Right atrium auricular region (tissue), 2 donors: Measurements from ENCODE around the gene PRCP. TPM values are rescaled to one million over a fixed set of nuclear protein-coding genes. Genes with fewer than 3 reads are reported as not detected.
A peak's percentile ranks its signal among the peaks of the same experiment; 100 is the strongest.

ENCODE experiments used
- DNase-seq: peaks from one replicate; pipeline ENCODE4 v3.0.0-alpha.2; 2019; ENCODE audit warnings: low spot score
- H3K27ac ChIP-seq, 2 donors: fragments of 200-600 bp; sonication (generic); 1 replicate in 1 of 2; 2 replicates in 1 of 2; pipeline ENCODE4 v1.5.1; 2016 to 2019
- H3K27me3 ChIP-seq, 2 donors: fragments of 200-600 bp; sonication (generic); one replicate each; pipeline versions ENCODE4 v1.5.1 to v1.6.0; 2017 to 2019
- H3K36me3 ChIP-seq: fragments of 200-600 bp; sonication (generic); one replicate; pipeline ENCODE4 v1.5.1; 2016
- H3K4me1 ChIP-seq, 2 donors: fragments of 200-600 bp; sonication (generic); one replicate each; pipeline versions ENCODE4 v1.5.1 to v1.6.0; 2017 to 2019
- H3K4me3 ChIP-seq, 2 donors: fragments of 200-600 bp; sonication (generic); 1 replicate in 1 of 2; 2 replicates in 1 of 2; pipeline ENCODE4 v1.5.1; 2017 to 2019; ENCODE audit warnings: mild to moderate bottlenecking in 1 of 2, moderate library complexity in 1 of 2
- H3K9me3 ChIP-seq, 2 donors: fragments of 200-600 bp; sonication (generic); one replicate each; pipeline ENCODE4 v1.5.1; 2019
- CTCF ChIP-seq, 2 donors: fragments of 200-600 bp; sonication (generic); IDR thresholded peaks; one replicate each; pipeline ENCODE4 v1.5.1; 2019; ENCODE audit warnings: antibody characterized with exemption in 2 of 2
- total RNA-seq, 2 donors: library from RNA; depleted of rRNA; stranded (reverse); fragments of >200 nt; gene quantifications; one replicate each; pipeline ENCODE4 v1.1.0, GENCODE V29; 2016

PRCP gene
- total RNA-seq, 2 donors from 2014 or later = 52.5 to 60.1 TPM

- Histone ChIP-seq H3K36me3 (no peaks in the 10 kb centered on the region), H3K27ac (no peak overlapping the region), H3K27me3 (no peaks in the 10 kb centered on the region), H3K4me1 (peaks cover 0 to 19% of the 10 kb centered on the region in 2 donors), H3K9me3 (no peaks in the 10 kb centered on the region), H3K4me3 (no peak overlapping the region)
- TF ChIP-seq CTCF (IDR thresholded peaks at IDR 0.05) = no peak
- DNase-seq = no peak
Measured at GRCh38 chr11:82873919-82874333, 26.3 kb downstream of the PRCP start.

GRCh38 chr11:82872377-82873150, 27.7 kb downstream of the PRCP start:
- Histone ChIP-seq H3K4me1 (peaks cover 0 to 24% of the 10 kb centered on the region in 2 donors), H3K36me3 (no peaks in the 10 kb centered on the region), H3K9me3 (no peaks in the 10 kb centered on the region), H3K27me3 (no peaks in the 10 kb centered on the region), H3K27ac (no peak overlapping the region), H3K4me3 (no peak overlapping the region)
- TF ChIP-seq CTCF (IDR thresholded peaks at IDR 0.05) = no peak
- DNase-seq = no peak

GRCh38 chr11:82871646-82872045, 28.6 kb downstream of the PRCP start:
- H3K4me1 ChIP-seq = peaks cover 0 to 30% of the 10 kb centered on the region in 2 donors
- no peaks in the 10 kb centered on the region for H3K36me3 ChIP-seq
- H3K9me3 ChIP-seq = no peaks in the 10 kb centered on the region
- H3K4me3 ChIP-seq = no peak overlapping the region
- DNase-seq = no peak
- H3K27me3 ChIP-seq = no peaks in the 10 kb centered on the region
- H3K27ac ChIP-seq = no peak overlapping the region
- TF ChIP-seq CTCF (IDR thresholded peaks at IDR 0.05) = no peak

- no peak for TF ChIP-seq CTCF (IDR thresholded peaks at IDR 0.05)
- H3K4me1 ChIP-seq = peaks cover 0 to 33% of the 10 kb centered on the region in 2 donors
Measured at GRCh38 chr11:82869657-82870056, 30.6 kb downstream of the PRCP start.

GRCh38 chr11:82867495-82868082, 32.6 kb downstream of the PRCP start:
- H3K4me1 ChIP-seq = peaks cover 0 to 36% of the 10 kb centered on the region in 2 donors
- no peaks in the 10 kb centered on the region for H3K9me3 ChIP-seq
- H3K27me3 ChIP-seq = no peaks in the 10 kb centered on the region
- no peak overlapping the region for H3K27ac ChIP-seq
- peak; percentile 72 to 85 for TF ChIP-seq CTCF (IDR thresholded peaks at IDR 0.05)
- H3K4me3 ChIP-seq = peak overlapping the region in 1 of 2 donors; percentile 22
- no peaks in the 10 kb centered on the region for H3K36me3 ChIP-seq
- peak; percentile 92 for DNase-seq

More at GRCh38 chr11:82869657-82870056, 30.6 kb downstream of the PRCP start:
- Histone ChIP-seq H3K4me3 (no peak overlapping the region), H3K27ac (no peak overlapping the region), H3K36me3 (no peaks in the 10 kb centered on the region), H3K9me3 (no peaks in the 10 kb centered on the region), H3K27me3 (no peaks in the 10 kb centered on the region)
- no peak for DNase-seq
